HCT116 (cell line): ENCODE results near the gene ANP32B. TPM values are rescaled to one million over a fixed set of nuclear protein-coding genes. Genes with fewer than 3 reads are reported as not detected.

Experiments used
- ATAC-seq: fragments of 200-7000 bp; cut with Tn5 transposase; 2 replicates; pipeline ENCODE4 v1.9.1; 2020; ENCODE audit warnings: mild to moderate bottlenecking, moderate library complexity
- BruUV-seq: library from RNA; stranded (reverse); fragments of 400-500 nt; replicated peaks from 2 replicates; lab custom pipeline; 2021; lab: Mats Ljungman, UMichigan
- CTCF ChIA-PET: fragments of 300-600 bp; sonication (Branson Sonifier 250); formaldehyde crosslinking; loops from one replicate; lab custom pipeline; 2021; ENCODE audit warnings: antibody characterized with exemption; lab: Charles Lee
- POLR2A ChIA-PET: fragments of 300-600, 350-600 bp; sonication (Branson Sonifier 250); formaldehyde crosslinking; loops from one replicate; lab custom pipeline; 2021; ENCODE audit warnings: antibody characterized with exemption; lab: Charles Lee
- RAD21 ChIA-PET, 2 experiments: fragments of 300-600 bp; sonication (Branson Sonifier 250); formaldehyde crosslinking; loops; one replicate each; lab custom pipeline; 2023; ENCODE audit warnings: low total read pairs in 2 of 2; ENCODE audit not compliant: uncharacterized antibody in 2 of 2, unreplicated experiment in 2 of 2, low non-redundant PET in 1 of 2; lab: Charles Lee
- DNase-seq: peaks from one replicate; pipeline ENCODE4 v3.0.0-alpha.2; 2010; ENCODE audit warnings: low read depth, low spot score
- H2AFZ ChIP-seq: fragments of 200-600 bp; shearing (Covaris generic), sonication (generic); 2 replicates; pipeline ENCODE4 v1.6.1; 2017; ENCODE audit warnings: low read depth, mixed run types, mixed read lengths, antibody characterized with exemption, low read length; ENCODE audit not compliant: poor library complexity, severe bottlenecking
- H3K27ac ChIP-seq: 2 replicates; pipeline ENCODE4 v1.5.1; 2012; ENCODE audit warnings: low read depth, low read length
- H3K27me3 ChIP-seq: fragments of 200-600 bp; sonication (generic); 2 replicates; pipeline ENCODE4 v1.6.1; 2016; ENCODE audit warnings: mixed run types, low read length, mixed read lengths; ENCODE audit not compliant: insufficient read depth
- H3K36me3 ChIP-seq, 2 experiments: fragments of 200-500 bp in 1 of 2; fragments of 200-600 bp in 1 of 2; sonication (Bioruptor generic) in 1 of 2; sonication (generic) in 1 of 2; 2 replicates each; pipeline versions ENCODE4 v1.5.1 to v1.6.1; 2014 to 2016; ENCODE audit warnings: low read length in 2 of 2, inconsistent platforms in 1 of 2, mixed read lengths in 1 of 2, mixed run types in 1 of 2; ENCODE audit not compliant: insufficient read depth in 2 of 2, control insufficient read depth in 1 of 2
- H3K4me1 ChIP-seq, 2 experiments: fragments of 200-600 bp in 1 of 2; sonication (generic) in 1 of 2; 2 replicates each; pipeline versions ENCODE4 v1.5.1 to v1.6.1; 2012 to 2017; ENCODE audit warnings: low read length in 2 of 2, inconsistent platforms in 1 of 2, mild to moderate bottlenecking in 1 of 2, mixed read lengths in 1 of 2, mixed run types in 1 of 2, moderate library complexity in 1 of 2; ENCODE audit not compliant: insufficient read depth in 2 of 2, control insufficient read depth in 1 of 2
- H3K4me2 ChIP-seq: fragments of 200-600 bp; sonication (generic); 2 replicates; pipeline ENCODE4 v1.6.1; 2017; ENCODE audit warnings: mixed run types, low read length, mixed read lengths
- H3K4me3 ChIP-seq, 2 experiments: fragments of 200-600 bp in 1 of 2; sonication (generic) in 1 of 2; replicated peaks in 1 of 2; 2 replicates each; pipeline ENCODE4 v1.5.1; 2011 to 2016; ENCODE audit warnings: low read length in 2 of 2, control low read depth in 1 of 2, low read depth in 1 of 2, mild to moderate bottlenecking in 1 of 2, mixed read lengths in 1 of 2, mixed run types in 1 of 2
- H3K79me2 ChIP-seq: fragments of 200-600 bp; sonication (generic); 2 replicates; pipeline ENCODE4 v1.6.1; 2017; ENCODE audit warnings: mild to moderate bottlenecking, mixed run types, low read length, moderate library complexity, mixed read lengths; ENCODE audit not compliant: insufficient read depth
- H3K9ac ChIP-seq: fragments of 200-600 bp; sonication (generic); 2 replicates; pipeline ENCODE4 v1.6.1; 2016; ENCODE audit warnings: low read length, mixed read lengths
- H3K9me2 ChIP-seq: fragments of 200-600 bp; sonication (generic), shearing (Covaris generic); 2 replicates; pipeline ENCODE4 v1.6.1; 2017; ENCODE audit warnings: mixed run types, mild to moderate bottlenecking, moderate library complexity; ENCODE audit not compliant: insufficient read depth
- H3K9me3 ChIP-seq, 2 experiments: fragments of 200-500 bp in 1 of 2; fragments of 200-600 bp in 1 of 2; sonication (Bioruptor generic) in 1 of 2; sonication (generic) in 1 of 2; 2 replicates each; pipeline ENCODE4 v1.6.1; 2014 to 2017; ENCODE audit warnings: low read length in 2 of 2, mixed read lengths in 2 of 2, inconsistent platforms in 1 of 2, low read depth in 1 of 2, mild to moderate bottlenecking in 1 of 2, mixed run types in 1 of 2, moderate library complexity in 1 of 2; ENCODE audit not compliant: control insufficient read depth in 1 of 2, insufficient read depth in 1 of 2
- H4K20me1 ChIP-seq: fragments of 200-600 bp; sonication (generic), shearing (Covaris generic); 2 replicates; pipeline ENCODE4 v1.6.1; 2017; ENCODE audit warnings: mixed run types, mild to moderate bottlenecking, moderate library complexity; ENCODE audit not compliant: insufficient read depth
- CEBPB ChIP-seq: IDR thresholded peaks from 2 replicates; pipeline ENCODE4 v1.6.1; 2012; ENCODE audit warnings: low read depth
- EGR1 ChIP-seq: IDR thresholded peaks from 2 replicates; pipeline ENCODE4 v1.6.1; 2012; ENCODE audit warnings: low read depth
- ELF1 ChIP-seq: IDR thresholded peaks from 2 replicates; pipeline ENCODE4 v1.6.1; 2012; ENCODE audit warnings: low read depth, borderline replicate concordance
- EZH2 ChIP-seq: fragments of 200-600 bp; sonication (generic); IDR thresholded peaks from 2 replicates; pipeline ENCODE4 v1.6.1; 2017; ENCODE audit warnings: antibody characterized with exemption, mixed run types
- FOSL1 ChIP-seq: IDR thresholded peaks from 2 replicates; pipeline ENCODE4 v1.6.1; 2012; ENCODE audit warnings: low read depth
- POLR2A ChIP-seq: IDR thresholded peaks from 2 replicates; pipeline ENCODE4 v1.7.0; 2011; ENCODE audit warnings: borderline replicate concordance; ENCODE audit not compliant: insufficient read depth, insufficient read length; ENCODE audit errors: extremely low read depth
- POLR2AphosphoS5 ChIP-seq: IDR thresholded peaks from 2 replicates; pipeline ENCODE4 v1.6.1; 2011; ENCODE audit warnings: mild to moderate bottlenecking, low read depth, low read length, moderate library complexity
- RAD21 ChIP-seq: IDR thresholded peaks from 2 replicates; pipeline ENCODE4 v1.6.1; 2012; ENCODE audit warnings: low read depth, mild to moderate bottlenecking
- SIN3A ChIP-seq: IDR thresholded peaks from 2 replicates; pipeline ENCODE4 v1.6.1; 2012; ENCODE audit warnings: low read depth
- SRF ChIP-seq: IDR thresholded peaks from 2 replicates; pipeline ENCODE4 v1.6.1; 2012; ENCODE audit warnings: low read depth
- YY1 ChIP-seq: IDR thresholded peaks from 2 replicates; pipeline ENCODE4 v1.6.1; 2011; ENCODE audit warnings: low read length, low read depth, moderate library complexity, mild to moderate bottlenecking; ENCODE audit not compliant: insufficient replicate concordance; ENCODE audit errors: extremely low read depth
- intact Hi-C: fragments of 100-400 bp; cut with micrococcal nuclease; formaldehyde crosslinking; loops from 2 replicates; pipeline ENCODE4 v1.10.0; 2022
- total RNA-seq: library from RNA; stranded (reverse); gene quantifications from one replicate; pipeline ENCODE4 v1.2.1, GENCODE V29; 2021; ENCODE audit not compliant: unreplicated experiment
- TF ChIP-seq, protein P1 (sequence below): IDR thresholded peaks from 2 replicates; pipeline ENCODE4 v1.6.1; 2012; ENCODE audit warnings: low read depth
- TF ChIP-seq, protein P2 (sequence below): IDR thresholded peaks from 2 replicates; pipeline ENCODE4 v1.6.1; 2012
- TF ChIP-seq, protein P3 (sequence below): IDR thresholded peaks from 2 replicates; pipeline ENCODE4 v1.6.1; 2012
- TF ChIP-seq, protein P4 (sequence below): IDR thresholded peaks from 2 replicates; pipeline ENCODE4 v1.6.1; 2011; ENCODE audit warnings: mild to moderate bottlenecking, low read length, moderate library complexity; ENCODE audit not compliant: insufficient replicate concordance; ENCODE audit errors: extremely low read depth

ANP32B gene
- total RNA-seq, 1 experiment from 2014 or later: 206 TPM

DNA sequence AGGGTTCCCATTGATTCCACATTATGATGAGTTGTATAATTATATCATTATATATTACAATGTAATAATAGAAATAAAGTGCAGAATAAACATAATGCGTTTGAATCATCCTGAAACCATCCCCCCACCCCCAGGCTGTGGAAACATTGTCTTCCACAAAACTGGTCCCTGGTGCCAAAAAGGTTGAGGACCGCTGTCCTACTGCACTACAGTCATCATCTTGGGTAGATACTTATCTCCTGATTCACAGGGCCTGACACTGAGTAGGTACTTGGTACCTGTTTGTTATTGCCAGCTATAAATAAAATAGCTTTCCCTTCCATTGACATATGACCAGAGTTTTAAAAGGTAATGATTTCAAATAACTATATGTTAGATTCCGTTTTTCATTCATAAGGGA lies 25.6 kb downstream of the ANP32B start (continued):
- TF ChIP-seq, protein P1, sequence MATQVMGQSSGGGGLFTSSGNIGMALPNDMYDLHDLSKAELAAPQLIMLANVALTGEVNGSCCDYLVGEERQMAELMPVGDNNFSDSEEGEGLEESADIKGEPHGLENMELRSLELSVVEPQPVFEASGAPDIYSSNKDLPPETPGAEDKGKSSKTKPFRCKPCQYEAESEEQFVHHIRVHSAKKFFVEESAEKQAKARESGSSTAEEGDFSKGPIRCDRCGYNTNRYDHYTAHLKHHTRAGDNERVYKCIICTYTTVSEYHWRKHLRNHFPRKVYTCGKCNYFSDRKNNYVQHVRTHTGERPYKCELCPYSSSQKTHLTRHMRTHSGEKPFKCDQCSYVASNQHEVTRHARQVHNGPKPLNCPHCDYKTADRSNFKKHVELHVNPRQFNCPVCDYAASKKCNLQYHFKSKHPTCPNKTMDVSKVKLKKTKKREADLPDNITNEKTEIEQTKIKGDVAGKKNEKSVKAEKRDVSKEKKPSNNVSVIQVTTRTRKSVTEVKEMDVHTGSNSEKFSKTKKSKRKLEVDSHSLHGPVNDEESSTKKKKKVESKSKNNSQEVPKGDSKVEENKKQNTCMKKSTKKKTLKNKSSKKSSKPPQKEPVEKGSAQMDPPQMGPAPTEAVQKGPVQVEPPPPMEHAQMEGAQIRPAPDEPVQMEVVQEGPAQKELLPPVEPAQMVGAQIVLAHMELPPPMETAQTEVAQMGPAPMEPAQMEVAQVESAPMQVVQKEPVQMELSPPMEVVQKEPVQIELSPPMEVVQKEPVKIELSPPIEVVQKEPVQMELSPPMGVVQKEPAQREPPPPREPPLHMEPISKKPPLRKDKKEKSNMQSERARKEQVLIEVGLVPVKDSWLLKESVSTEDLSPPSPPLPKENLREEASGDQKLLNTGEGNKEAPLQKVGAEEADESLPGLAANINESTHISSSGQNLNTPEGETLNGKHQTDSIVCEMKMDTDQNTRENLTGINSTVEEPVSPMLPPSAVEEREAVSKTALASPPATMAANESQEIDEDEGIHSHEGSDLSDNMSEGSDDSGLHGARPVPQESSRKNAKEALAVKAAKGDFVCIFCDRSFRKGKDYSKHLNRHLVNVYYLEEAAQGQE: no peak
- TF ChIP-seq EZH2: no peak
- TF ChIP-seq YY1: no peak
- TF ChIP-seq RAD21: no peak
- TF ChIP-seq, protein P2, sequence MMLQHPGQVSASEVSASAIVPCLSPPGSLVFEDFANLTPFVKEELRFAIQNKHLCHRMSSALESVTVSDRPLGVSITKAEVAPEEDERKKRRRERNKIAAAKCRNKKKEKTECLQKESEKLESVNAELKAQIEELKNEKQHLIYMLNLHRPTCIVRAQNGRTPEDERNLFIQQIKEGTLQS: no peak
- no peak for TF ChIP-seq CEBPB
- no peak for TF ChIP-seq SIN3A

DNA sequence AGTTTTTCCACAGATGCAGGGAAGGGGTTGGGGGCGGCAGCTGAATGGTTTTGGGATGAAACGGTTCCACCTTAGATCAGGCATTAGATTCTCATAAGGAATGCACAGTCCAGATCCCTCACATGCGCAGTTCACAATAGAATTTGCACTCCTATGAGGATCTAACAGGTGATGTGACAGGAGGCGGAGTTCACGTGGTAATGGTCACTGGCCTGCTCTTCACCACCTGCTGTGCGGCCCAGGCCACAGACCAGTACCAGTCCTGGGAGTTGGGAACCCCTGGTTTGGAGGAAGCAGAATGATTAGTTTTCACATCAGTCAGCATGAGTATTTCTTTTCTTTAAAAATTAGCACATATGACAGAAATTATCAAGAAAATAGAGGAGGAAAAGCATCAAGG lies 26.3 kb downstream of the ANP32B start:
- H3K4me2 ChIP-seq: no peak overlapping the region
- H3K4me3 ChIP-seq: no peak overlapping the region
- H3K27ac ChIP-seq: no peak overlapping the region
- peaks cover 92% of the 10 kb centered on the region for H3K79me2 ChIP-seq
- H3K36me3 ChIP-seq: peaks cover 76 to 82% of the 10 kb centered on the region in 2 experiments
- DNase-seq (no peak), ATAC-seq (no peak)
- no peaks in the 10 kb centered on the region for H3K27me3 ChIP-seq
- ChIA-PET POLR2A (no interaction called here), CTCF (no interaction called here), RAD21 (no interaction called here)
- no peak overlapping the region for H3K9ac ChIP-seq
- no peak overlapping the region for H2AFZ ChIP-seq
- intact Hi-C loops: no loop called here
- H3K4me1 ChIP-seq: peaks cover 0 to 19% of the 10 kb centered on the region in 2 experiments; a peak in 2 of 4 replicates
- peaks cover 4% of the 10 kb centered on the region; the same call in 1 of the 2 replicates for H4K20me1 ChIP-seq
- no peaks in the 10 kb centered on the region for H3K9me3 ChIP-seq
- BruUV-seq: no TSS peak
- H3K9me2 ChIP-seq: no peaks in the 10 kb centered on the region
- TF ChIP-seq, protein P3, sequence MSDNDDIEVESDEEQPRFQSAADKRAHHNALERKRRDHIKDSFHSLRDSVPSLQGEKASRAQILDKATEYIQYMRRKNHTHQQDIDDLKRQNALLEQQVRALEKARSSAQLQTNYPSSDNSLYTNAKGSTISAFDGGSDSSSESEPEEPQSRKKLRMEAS: no peak
- TF ChIP-seq, protein P4, sequence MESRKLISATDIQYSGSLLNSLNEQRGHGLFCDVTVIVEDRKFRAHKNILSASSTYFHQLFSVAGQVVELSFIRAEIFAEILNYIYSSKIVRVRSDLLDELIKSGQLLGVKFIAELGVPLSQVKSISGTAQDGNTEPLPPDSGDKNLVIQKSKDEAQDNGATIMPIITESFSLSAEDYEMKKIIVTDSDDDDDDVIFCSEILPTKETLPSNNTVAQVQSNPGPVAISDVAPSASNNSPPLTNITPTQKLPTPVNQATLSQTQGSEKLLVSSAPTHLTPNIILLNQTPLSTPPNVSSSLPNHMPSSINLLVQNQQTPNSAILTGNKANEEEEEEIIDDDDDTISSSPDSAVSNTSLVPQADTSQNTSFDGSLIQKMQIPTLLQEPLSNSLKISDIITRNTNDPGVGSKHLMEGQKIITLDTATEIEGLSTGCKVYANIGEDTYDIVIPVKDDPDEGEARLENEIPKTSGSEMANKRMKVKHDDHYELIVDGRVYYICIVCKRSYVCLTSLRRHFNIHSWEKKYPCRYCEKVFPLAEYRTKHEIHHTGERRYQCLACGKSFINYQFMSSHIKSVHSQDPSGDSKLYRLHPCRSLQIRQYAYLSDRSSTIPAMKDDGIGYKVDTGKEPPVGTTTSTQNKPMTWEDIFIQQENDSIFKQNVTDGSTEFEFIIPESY: no peak
- no peak for TF ChIP-seq YY1
- TF ChIP-seq SIN3A: no peak
- TF ChIP-seq POLR2A: no peak
- no peak for TF ChIP-seq EGR1
- TF ChIP-seq, protein P1: no peak
- no peak for TF ChIP-seq POLR2AphosphoS5
- TF ChIP-seq, protein P2: no peak
- no peak for TF ChIP-seq ELF1
- no peak for TF ChIP-seq SRF
- no peak for TF ChIP-seq RAD21
- no peak for TF ChIP-seq FOSL1
